ENCODE data around the gene TMPRSS2. TPM values are rescaled to one million over a fixed set of nuclear protein-coding genes. Genes with fewer than 3 reads are reported as not detected.
A peak's percentile ranks its signal among the peaks of the same experiment; 100 is the strongest.

Gene TMPRSS2
- total RNA-seq, 2 experiments from 2014 or later, result not detected

DNA sequence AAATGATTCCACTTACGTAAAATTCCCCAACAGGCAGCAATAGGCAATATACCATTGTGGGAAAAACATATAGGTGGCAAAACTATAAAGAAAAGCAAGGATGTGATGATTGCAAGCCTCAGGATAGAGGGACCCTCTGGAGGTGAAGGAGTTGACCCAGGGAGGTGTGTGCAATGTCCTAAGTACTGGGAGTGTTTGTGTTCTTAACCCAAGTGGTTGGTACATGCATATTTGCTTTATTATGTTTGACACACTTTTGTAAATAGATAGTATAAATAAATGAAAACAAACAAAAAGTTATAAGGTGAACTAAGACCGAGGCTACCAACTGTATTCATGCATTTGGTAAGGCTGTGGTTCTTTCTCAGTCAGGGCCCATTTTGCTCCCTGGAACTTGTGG, 74.4 kb downstream of the TMPRSS2 start:
- Mint-ChIP-seq H3K27ac (peak overlapping the region; percentile 59), H3K4me1 (ENCODE audit: low read depth) (peaks cover 37% of the 10 kb centered on the region), H3K9me3 (peaks cover 2% of the 10 kb centered on the region), H3K4me3 (no peak overlapping the region), H3K36me3 (ENCODE audit: low read depth) (peaks cover 97% of the 10 kb centered on the region), H3K27me3 (no peaks in the 10 kb centered on the region)
- H3K4me3 ChIP-seq (ENCODE audit: low read length), result no peak overlapping the region
- H3K9me3 ChIP-seq (ENCODE audit: control insufficient read depth in 1 of 2, insufficient read depth in 1 of 2, low read length in 2 of 2), result no peaks in the 10 kb centered on the region
- H3K27ac ChIP-seq (ENCODE audit: low read depth in 1 of 2, low read length in 2 of 2), result no peak overlapping the region
- intact Hi-C loops (cut with DNase I, micrococcal nuclease), result no loop called here
- H3K36me3 ChIP-seq (ENCODE audit: insufficient read depth, low read length), result peaks cover 91% of the 10 kb centered on the region
- no peak for DNase-seq
- no peaks in the 10 kb centered on the region for H3K4me1 ChIP-seq (ENCODE audit: insufficient read depth, low read length)
- no peak for TF ChIP-seq CTCF (IDR thresholded peaks at IDR 0.05)
- ChIA-PET CTCF (no interaction called here), POLR2A (no interaction called here)
- no peak for ATAC-seq (ENCODE audit: poor library complexity)
- H3K27me3 ChIP-seq (ENCODE audit: control insufficient read depth in 1 of 2, insufficient read depth in 2 of 2, low read length in 2 of 2), result no peaks in the 10 kb centered on the region

DNA sequence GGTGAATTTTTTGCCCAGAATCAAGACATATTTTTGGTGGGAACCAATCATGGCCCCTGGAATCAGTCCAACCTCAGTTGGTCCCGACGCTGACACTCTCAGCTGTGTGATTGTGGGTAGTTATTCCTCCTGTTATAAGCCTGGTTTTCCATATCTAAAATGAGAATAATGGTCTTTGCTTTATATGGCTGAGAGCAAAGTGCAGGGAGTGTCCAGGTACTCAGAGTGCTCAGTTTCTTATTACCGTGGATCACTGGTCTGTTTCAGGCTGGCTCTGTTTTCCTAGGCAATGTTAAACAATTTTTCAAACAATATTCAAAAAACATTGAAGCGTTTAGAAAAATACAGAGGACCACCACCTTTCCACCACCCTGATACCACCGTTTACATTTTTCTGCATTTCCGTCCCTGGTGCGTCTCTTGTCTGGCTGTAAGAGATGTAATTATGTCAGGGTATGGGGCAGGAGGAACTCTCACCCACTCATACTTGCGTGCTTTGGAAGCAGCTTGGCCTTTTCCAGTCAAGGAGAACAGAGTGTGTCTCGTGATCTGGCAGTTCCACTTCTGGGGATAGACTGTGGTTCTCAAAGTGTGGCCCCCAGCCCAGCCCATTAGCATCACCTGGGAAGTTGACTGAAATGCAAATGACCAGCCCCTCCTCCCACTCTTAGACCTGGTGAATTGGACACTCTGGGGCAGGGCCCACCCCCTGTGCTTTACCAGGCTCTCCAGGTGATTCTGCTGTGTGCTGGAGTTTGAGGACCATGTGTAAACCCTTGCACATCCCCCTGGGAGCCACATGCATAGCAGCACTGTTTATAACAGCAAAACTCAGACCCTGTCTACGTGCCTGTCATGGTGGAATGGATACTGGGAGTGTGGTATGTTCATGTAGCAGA, 75.1 kb downstream of the TMPRSS2 start:
- Histone ChIP-seq H3K27me3 (ENCODE audit: control insufficient read depth in 1 of 2, insufficient read depth in 2 of 2, low read length in 2 of 2) (no peaks in the 10 kb centered on the region), H3K4me1 (ENCODE audit: insufficient read depth, low read length) (no peaks in the 10 kb centered on the region), H3K27ac (ENCODE audit: low read depth in 1 of 2, low read length in 2 of 2) (no peak overlapping the region), H3K4me3 (ENCODE audit: low read length) (no peak overlapping the region), H3K36me3 (ENCODE audit: insufficient read depth, low read length) (peaks cover 90% of the 10 kb centered on the region), H3K9me3 (ENCODE audit: control insufficient read depth in 1 of 2, insufficient read depth in 1 of 2, low read length in 2 of 2) (no peaks in the 10 kb centered on the region)
- DNase-seq, result peak in 1 of 14 experiments; percentile 25
- CTCF ChIA-PET, result no interaction called here
- Mint-ChIP-seq H3K9me3 (peaks cover 2% of the 10 kb centered on the region), H3K27ac (peak overlapping the region; percentile 59), H3K4me3 (no peak overlapping the region), H3K27me3 (no peaks in the 10 kb centered on the region), H3K36me3 (ENCODE audit: low read depth) (peaks cover 97% of the 10 kb centered on the region), H3K4me1 (ENCODE audit: low read depth) (peaks cover 45% of the 10 kb centered on the region)
- POLR2A ChIA-PET, result no interaction called here
- no peak for TF ChIP-seq CTCF (IDR thresholded peaks at IDR 0.05)
- intact Hi-C loops (cut with DNase I, micrococcal nuclease), result no loop called here
- no peak for ATAC-seq (ENCODE audit: poor library complexity)

- Histone ChIP-seq H3K9me3 (ENCODE audit: control insufficient read depth in 1 of 2, insufficient read depth in 1 of 2, low read length in 2 of 2) (no peaks in the 10 kb centered on the region), H3K4me3 (ENCODE audit: low read length) (no peak overlapping the region), H3K27me3 (ENCODE audit: control insufficient read depth in 1 of 2, insufficient read depth in 2 of 2, low read length in 2 of 2) (no peaks in the 10 kb centered on the region), H3K27ac (ENCODE audit: low read depth in 1 of 2, low read length in 2 of 2) (no peak overlapping the region), H3K36me3 (ENCODE audit: insufficient read depth, low read length) (peaks cover 82% of the 10 kb centered on the region), H3K4me1 (ENCODE audit: insufficient read depth, low read length) (peaks cover 8% of the 10 kb centered on the region)
- DNase-seq (peak in 1 of 14 experiments; percentile 28), ATAC-seq (ENCODE audit: poor library complexity) (no peak)
- H3K9me3 Mint-ChIP-seq, result peaks cover 2% of the 10 kb centered on the region
- H3K4me3 Mint-ChIP-seq, result peak overlapping the region; percentile 60
- CTCF ChIA-PET, result no interaction called here
- no peak for TF ChIP-seq CTCF (IDR thresholded peaks at IDR 0.05)
- peaks cover 94% of the 10 kb centered on the region for H3K36me3 Mint-ChIP-seq (ENCODE audit: low read depth)
- intact Hi-C loops (cut with DNase I, micrococcal nuclease), result no loop called here
- no peak overlapping the region for H3K27ac Mint-ChIP-seq
- no peaks in the 10 kb centered on the region for H3K27me3 Mint-ChIP-seq
- peaks cover 53% of the 10 kb centered on the region for H3K4me1 Mint-ChIP-seq (ENCODE audit: low read depth)
- POLR2A ChIA-PET, result no interaction called here
Measured at GRCh38 chr21:41431788-41432548, 76.0 kb downstream of the TMPRSS2 start.

Data from CD4-positive, alpha-beta T cell (primary cell).